Measurements from ENCODE around the gene EGFL8. TPM values are rescaled to one million over a fixed set of nuclear protein-coding genes. Genes with fewer than 3 reads are reported as not detected.
"Not testable (repeated sequence)": the region's sequence is repeated elsewhere in the genome, so short reads cannot be mapped to it uniquely, and the experiment has no call there.

The EGFL8 gene
- polyA plus RNA-seq, 1 donor from 2014 or later = not detected

- peak overlapping the region in 1 of 3 donors; percentile 42 for H3K27ac Mint-ChIP-seq
- peak overlapping the region in 1 of 4 donors; percentile 41 for H3K4me3 Mint-ChIP-seq
- H3K9me3 Mint-ChIP-seq = peaks cover 0 to 2% (median 0%) of the 10 kb centered on the region in 3 donors
- H3K4me1 Mint-ChIP-seq = peaks cover 6 to 7% (median 6%) of the 10 kb centered on the region in 3 donors
- H3K36me3 Mint-ChIP-seq = no peaks in the 10 kb centered on the region
- peaks cover 3% of the 10 kb centered on the region for H3K27me3 Mint-ChIP-seq
Measured at GRCh38 chr6:32200711-32201475, 36.5 kb downstream of the EGFL8 start.

- Mint-ChIP-seq H3K9me3 (peaks cover 0 to 2% (median 0%) of the 10 kb centered on the region in 3 donors), H3K27me3 (peaks cover 3% of the 10 kb centered on the region), H3K4me1 (peaks cover 1 to 6% (median 2%) of the 10 kb centered on the region in 3 donors), H3K27ac (peak overlapping the region in 1 of 3 donors; percentile 67), H3K4me3 (no peak overlapping the region), H3K36me3 (no peaks in the 10 kb centered on the region)
Measured at GRCh38 chr6:32202186-32202585, 37.8 kb downstream of the EGFL8 start.

GRCh38 chr6:32203426-32204267 lies 39.3 kb downstream of the EGFL8 start:
- Mint-ChIP-seq H3K4me1 (peaks cover 4 to 11% (median 6%) of the 10 kb centered on the region in 3 donors), H3K9me3 (peaks cover 0 to 2% (median 0%) of the 10 kb centered on the region in 3 donors), H3K36me3 (no peaks in the 10 kb centered on the region), H3K27me3 (peaks cover 3% of the 10 kb centered on the region), H3K4me3 (no peak overlapping the region), H3K27ac (no peak overlapping the region)

- no peaks in the 10 kb centered on the region for H3K36me3 Mint-ChIP-seq
- no peak overlapping the region for H3K4me3 Mint-ChIP-seq
- peaks cover 0 to 2% (median 0%) of the 10 kb centered on the region in 3 donors for H3K9me3 Mint-ChIP-seq
- H3K27ac Mint-ChIP-seq = no peak overlapping the region
- peaks cover 3% of the 10 kb centered on the region for H3K27me3 Mint-ChIP-seq
- peaks cover 4 to 11% (median 6%) of the 10 kb centered on the region in 3 donors for H3K4me1 Mint-ChIP-seq
Measured at GRCh38 chr6:32204268-32204715, 39.9 kb downstream of the EGFL8 start.

GRCh38 chr6:32208996-32209395 lies 44.6 kb downstream of the EGFL8 start:
- no peak overlapping the region for H3K27ac Mint-ChIP-seq
- peaks cover 4 to 11% (median 7%) of the 10 kb centered on the region in 3 donors for H3K4me1 Mint-ChIP-seq
- no peaks in the 10 kb centered on the region for H3K36me3 Mint-ChIP-seq
- no peak overlapping the region for H3K4me3 Mint-ChIP-seq
- H3K27me3 Mint-ChIP-seq = peaks cover 3% of the 10 kb centered on the region
- H3K9me3 Mint-ChIP-seq = no peaks in the 10 kb centered on the region

- H3K27ac Mint-ChIP-seq = no peak overlapping the region
- H3K9me3 Mint-ChIP-seq = no peaks in the 10 kb centered on the region
Measured at GRCh38 chr6:32210191-32210601, 45.8 kb downstream of the EGFL8 start.

GRCh38 chr6:32211432-32211831 lies 47.0 kb downstream of the EGFL8 start:
- H3K36me3 Mint-ChIP-seq, H3K4me3 Mint-ChIP-seq, H3K27ac Mint-ChIP-seq, H3K9me3 Mint-ChIP-seq, H3K4me1 Mint-ChIP-seq, H3K27me3 Mint-ChIP-seq: not testable (repeated sequence)

More at GRCh38 chr6:32210191-32210601, 45.8 kb downstream of the EGFL8 start:
- Mint-ChIP-seq H3K27me3 (no peaks in the 10 kb centered on the region), H3K36me3 (no peaks in the 10 kb centered on the region), H3K4me1 (peaks cover 5 to 6% (median 6%) of the 10 kb centered on the region in 3 donors), H3K4me3 (no peak overlapping the region)

GRCh38 chr6:32212076-32212760 lies 47.8 kb downstream of the EGFL8 start:
- Mint-ChIP-seq H3K4me3 (no peak overlapping the region), H3K4me1 (peaks cover 5 to 6% (median 6%) of the 10 kb centered on the region in 3 donors), H3K27me3 (no peaks in the 10 kb centered on the region), H3K9me3 (no peaks in the 10 kb centered on the region), H3K36me3 (no peaks in the 10 kb centered on the region), H3K27ac (peak overlapping the region in 1 of 3 donors; percentile 33)

- Mint-ChIP-seq H3K4me3 (no peak overlapping the region), H3K27ac (no peak overlapping the region), H3K9me3 (no peaks in the 10 kb centered on the region)
Measured at GRCh38 chr6:32213649-32214048, 49.3 kb downstream of the EGFL8 start.

GRCh38 chr6:32214126-32214525 lies 49.7 kb downstream of the EGFL8 start:
- Mint-ChIP-seq H3K36me3 (no peaks in the 10 kb centered on the region), H3K4me3 (no peak overlapping the region), H3K9me3 (no peaks in the 10 kb centered on the region), H3K4me1 (peaks cover 3 to 10% (median 5%) of the 10 kb centered on the region in 3 donors), H3K27ac (peak overlapping the region in 1 of 3 donors; percentile 28), H3K27me3 (peaks cover 8% of the 10 kb centered on the region)

More at GRCh38 chr6:32213649-32214048, 49.3 kb downstream of the EGFL8 start:
- H3K27me3 Mint-ChIP-seq = peaks cover 3% of the 10 kb centered on the region
- peaks cover 3 to 6% (median 5%) of the 10 kb centered on the region in 3 donors for H3K4me1 Mint-ChIP-seq
- no peaks in the 10 kb centered on the region for H3K36me3 Mint-ChIP-seq

GRCh38 chr6:32215617-32216016 lies 51.2 kb downstream of the EGFL8 start:
- peaks cover 8% of the 10 kb centered on the region for H3K27me3 Mint-ChIP-seq
- H3K27ac Mint-ChIP-seq = no peak overlapping the region
- H3K36me3 Mint-ChIP-seq = no peaks in the 10 kb centered on the region
- peaks cover 2 to 10% (median 5%) of the 10 kb centered on the region in 3 donors for H3K4me1 Mint-ChIP-seq
- H3K9me3 Mint-ChIP-seq = no peaks in the 10 kb centered on the region
- H3K4me3 Mint-ChIP-seq = no peak overlapping the region

GRCh38 chr6:32216285-32216684 lies 51.9 kb downstream of the EGFL8 start:
- H3K27me3 Mint-ChIP-seq = peaks cover 8% of the 10 kb centered on the region
- no peak overlapping the region for H3K4me3 Mint-ChIP-seq
- H3K27ac Mint-ChIP-seq = peak overlapping the region in 1 of 3 donors; percentile 59
- H3K4me1 Mint-ChIP-seq = peaks cover 2 to 10% (median 5%) of the 10 kb centered on the region in 3 donors
- no peaks in the 10 kb centered on the region for H3K36me3 Mint-ChIP-seq
- H3K9me3 Mint-ChIP-seq = no peaks in the 10 kb centered on the region

- Mint-ChIP-seq H3K4me1 (peaks cover 2 to 15% (median 10%) of the 10 kb centered on the region in 3 donors), H3K36me3 (no peaks in the 10 kb centered on the region), H3K27ac (no peak overlapping the region), H3K4me3 (peak overlapping the region in 1 of 4 donors; percentile 17), H3K9me3 (no peaks in the 10 kb centered on the region), H3K27me3 (peaks cover 8% of the 10 kb centered on the region)
Measured at GRCh38 chr6:32216998-32217397, 52.6 kb downstream of the EGFL8 start.

All from IgD-negative memory B cell (primary cell).